Upper lobe of left lung (tissue), 4 donors: ENCODE results near the gene L3MBTL3.

Source experiments
- CTCF ChIP-seq, 6 experiments: fragments of 450-650 bp in 4 of 6; fragments of 200-600 bp in 2 of 6; sonication (generic) in 2 of 6; IDR thresholded peaks; one replicate each; pipeline ENCODE4 v1.5.1; 2016 to 2019; ENCODE audit warnings: antibody characterized with exemption in 6 of 6
- EP300 ChIP-seq, 4 donors: sonication (generic); formaldehyde crosslinking; IDR thresholded peaks; one replicate each; pipeline ENCODE4 v1.5.1; 2017; ENCODE audit warnings: antibody characterized with exemption in 4 of 4, control low read depth in 2 of 4
- POLR2A ChIP-seq, 4 donors: fragments of 450-650 bp; IDR thresholded peaks; one replicate each; pipeline ENCODE4 v1.5.1; 2016 to 2017; ENCODE audit warnings: antibody characterized with exemption in 4 of 4, mild to moderate bottlenecking in 2 of 4
- POLR2AphosphoS5 ChIP-seq, 2 donors: sonication (generic); formaldehyde crosslinking; IDR thresholded peaks; one replicate each; pipeline ENCODE4 v1.5.1; 2017; ENCODE audit warnings: antibody characterized with exemption in 2 of 2

GRCh38 chr6:130164251-130164650, 145.9 kb downstream of the L3MBTL3 start:
- no peak for TF ChIP-seq EP300 (IDR thresholded peaks at IDR 0.05)
- TF ChIP-seq CTCF (IDR thresholded peaks at IDR 0.05): no peak
- TF ChIP-seq POLR2AphosphoS5 (IDR thresholded peaks at IDR 0.05): no peak
- no peak for TF ChIP-seq POLR2A (IDR thresholded peaks at IDR 0.05)
